B cell (primary cell): ENCODE measurements around the gene COBLL1.

ENCODE experiments used
- CTCF ChIP-seq: fragments of 200-600 bp; IDR thresholded peaks from one replicate; pipeline ENCODE4 v1.8.0; 2022; ENCODE audit warnings: antibody characterized with exemption, mild to moderate bottlenecking
- EZH2 ChIP-seq: IDR thresholded peaks from 2 replicates; pipeline ENCODE4 v1.6.1; 2012; ENCODE audit warnings: borderline replicate concordance, low read depth, mild to moderate bottlenecking, moderate library complexity, low read length; ENCODE audit not compliant: insufficient read depth, poor library complexity, severe bottlenecking

GRCh38 chr2:164764474-164764873 lies 77.1 kb downstream of the COBLL1 start:
- TF ChIP-seq CTCF, result no peak
- no peak for TF ChIP-seq EZH2
